ENCODE results near the gene RPS3.
"Not testable (repeated sequence)": the region's sequence is repeated elsewhere in the genome, so short reads cannot be mapped to it uniquely, and the experiment has no call there.

RPS3 gene

GRCh38 chr11:75380716-75381420 lies 18.4 kb upstream of the RPS3 start:
- DNase-seq, result no peak

- no peak for DNase-seq
Observed at GRCh38 chr11:75383246-75383645, 16.1 kb upstream of the RPS3 start.

- peak; percentile 87 for DNase-seq
Observed at GRCh38 chr11:75384438-75385080, 14.8 kb upstream of the RPS3 start.

- no peak for DNase-seq
Observed at GRCh38 chr11:75386942-75387630, 12.2 kb upstream of the RPS3 start.

DNA sequence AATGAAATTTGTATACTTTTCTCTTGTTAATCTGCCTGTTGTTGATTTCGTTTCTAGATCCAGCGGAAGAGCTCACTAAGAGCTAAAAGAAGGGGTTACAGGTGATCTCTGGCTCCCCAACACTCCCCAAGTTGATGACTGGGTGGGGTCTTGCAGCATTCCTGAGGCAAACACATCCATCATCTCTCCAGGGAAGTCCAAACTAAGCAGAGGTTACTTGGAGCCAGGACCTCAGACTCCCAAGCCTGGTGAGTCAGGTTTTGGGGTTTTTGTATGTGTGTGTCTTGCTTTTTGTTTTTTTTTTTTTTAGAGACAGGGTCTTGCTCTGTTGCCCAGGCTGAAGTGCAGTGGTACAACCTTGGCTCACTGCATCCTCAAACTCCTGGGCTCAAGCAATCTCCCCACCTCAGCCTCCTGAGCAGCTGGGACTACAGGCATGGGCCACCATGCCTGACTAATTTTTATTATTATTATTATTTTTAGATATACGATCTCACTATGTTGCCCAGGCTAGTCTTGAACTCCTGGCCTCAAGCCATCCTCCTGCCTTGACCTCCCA lies 11.5 kb upstream of the RPS3 start:
- no peak for DNase-seq

DNA sequence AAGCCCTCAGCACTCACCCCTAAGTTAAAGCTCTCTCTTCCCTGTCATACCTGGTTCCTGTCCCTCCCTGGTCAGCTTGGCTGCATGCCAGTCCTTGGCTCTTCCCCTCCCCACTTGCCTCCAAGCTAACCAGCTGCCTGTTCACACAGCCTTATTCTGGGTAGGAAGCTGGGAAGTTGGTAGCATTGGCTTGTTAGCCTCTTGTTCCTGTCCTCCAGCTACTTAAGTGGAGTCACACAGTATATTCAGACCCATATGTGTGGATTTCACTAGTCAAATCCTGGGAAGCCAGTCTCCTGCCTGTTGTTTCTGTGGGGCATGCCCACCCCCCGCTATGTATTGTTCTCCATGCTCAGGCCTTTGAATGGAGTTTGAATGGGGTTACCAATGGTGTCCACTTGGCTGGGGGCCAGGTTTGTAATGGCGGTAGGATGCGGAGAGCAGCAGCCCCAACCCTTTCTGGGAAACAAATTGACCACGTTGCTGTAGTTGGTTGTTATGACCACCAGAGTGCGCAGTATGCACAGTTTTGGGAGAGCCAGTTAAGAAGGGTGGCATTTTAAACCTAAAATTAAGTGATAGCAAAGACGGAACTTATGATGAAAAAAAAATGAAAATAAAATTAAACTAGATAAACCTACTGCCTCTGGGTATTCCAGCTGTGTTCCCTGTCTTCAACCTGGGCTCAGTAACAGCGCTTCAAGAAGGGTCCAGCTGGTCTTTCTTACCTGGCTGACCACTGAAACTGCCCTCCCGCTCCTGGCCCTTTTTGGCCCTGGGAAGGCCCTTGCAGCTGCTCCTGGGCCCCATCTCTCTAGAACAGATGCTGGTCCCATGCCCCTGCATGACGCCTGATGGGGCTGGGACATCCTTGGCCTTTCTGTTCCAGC lies 10.7 kb upstream of the RPS3 start:
- peak; percentile 91 for DNase-seq

DNA sequence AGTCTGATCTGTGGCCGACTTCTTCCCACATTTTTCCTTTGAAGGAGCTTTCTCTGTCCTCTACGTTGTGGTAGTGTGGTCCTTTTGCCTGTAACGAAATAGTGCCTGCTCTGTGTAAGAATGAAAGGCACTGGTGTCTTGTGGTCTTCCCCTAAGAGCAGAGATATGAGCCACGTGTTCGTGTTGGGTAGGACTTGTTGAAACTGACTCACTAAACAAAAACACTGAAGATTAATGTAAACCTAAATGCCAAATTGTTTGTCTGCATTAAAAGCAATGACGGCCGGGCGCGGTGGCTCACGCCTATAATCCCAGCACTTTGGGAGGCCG lies 10.1 kb upstream of the RPS3 start:
- no peak for DNase-seq

GRCh38 chr11:75389925-75390324 lies 9.4 kb upstream of the RPS3 start:
- DNase-seq, result no peak

- no peak for DNase-seq
Observed at GRCh38 chr11:75394085-75394840, 5.1 kb upstream of the RPS3 start.

- no peak for DNase-seq
Observed at GRCh38 chr11:75398906-75399305, 412 bp upstream of the RPS3 start.

DNA sequence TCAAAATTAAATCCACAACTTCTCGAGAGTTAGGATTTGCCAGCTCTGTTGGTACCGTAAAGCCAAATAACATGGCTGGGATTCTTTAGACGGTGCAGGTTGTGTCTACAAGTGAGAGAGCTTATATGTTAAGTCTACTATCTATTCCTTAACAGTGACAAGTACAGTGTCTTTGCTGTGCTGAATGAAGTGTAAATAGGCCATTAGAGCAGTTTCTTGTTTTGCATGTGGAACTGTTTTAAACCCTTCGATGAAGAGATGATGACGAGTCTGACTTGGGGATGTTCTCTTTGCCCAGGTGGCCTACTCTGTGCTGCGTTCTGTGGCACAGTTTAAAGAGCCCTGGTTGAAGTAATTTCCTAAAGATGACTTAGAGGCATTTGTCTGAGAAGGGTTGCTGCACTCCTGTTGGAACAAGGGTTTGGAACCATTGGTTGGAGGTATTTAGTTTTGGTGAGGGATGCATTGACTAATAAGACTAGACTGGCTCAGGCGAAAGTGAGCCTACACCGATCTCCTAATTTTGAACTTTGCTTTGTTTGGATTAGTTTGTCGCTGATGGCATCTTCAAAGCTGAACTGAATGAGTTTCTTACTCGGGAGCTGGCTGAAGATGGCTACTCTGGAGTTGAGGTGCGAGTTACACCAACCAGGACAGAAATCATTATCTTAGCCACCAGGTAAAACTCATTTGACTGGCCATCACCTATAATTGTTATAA lies 988 bp downstream of the RPS3 start:
- peak; percentile 69 for DNase-seq

DNA sequence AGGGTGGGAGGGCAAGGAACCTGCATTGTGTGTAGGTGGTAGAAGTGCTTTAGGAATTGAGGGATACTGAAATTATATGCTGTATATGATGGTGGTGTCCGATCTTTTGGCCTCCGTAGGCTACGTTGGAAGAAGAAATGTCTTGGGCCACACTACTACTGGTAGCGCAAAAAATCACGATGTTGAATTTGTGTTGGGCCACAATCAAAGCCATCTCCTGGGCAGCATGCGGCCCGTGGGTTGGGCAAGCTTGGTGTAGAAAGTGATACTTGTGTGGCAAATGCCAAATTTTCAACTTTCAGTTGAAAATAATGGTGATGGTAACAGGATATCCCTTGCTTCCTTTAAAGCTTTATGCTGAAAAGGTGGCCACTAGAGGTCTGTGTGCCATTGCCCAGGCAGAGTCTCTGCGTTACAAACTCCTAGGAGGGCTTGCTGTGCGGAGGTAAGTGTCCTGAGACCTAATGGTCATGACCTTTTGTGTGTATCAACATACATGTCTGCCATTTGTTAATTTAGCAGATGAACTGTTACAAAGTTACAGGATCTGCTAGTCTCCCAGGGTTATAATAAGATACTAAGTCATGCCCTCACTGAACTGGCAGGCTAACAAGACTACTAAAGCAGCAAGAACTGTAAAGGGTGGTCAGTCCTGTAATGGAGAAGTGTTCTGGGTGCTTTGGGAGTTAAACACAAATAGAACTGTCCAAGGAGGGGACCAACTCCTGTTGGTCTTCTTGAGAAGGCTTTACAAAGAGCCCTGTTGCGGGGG lies 2.9 kb downstream of the RPS3 start:
- no peak for DNase-seq

DNA sequence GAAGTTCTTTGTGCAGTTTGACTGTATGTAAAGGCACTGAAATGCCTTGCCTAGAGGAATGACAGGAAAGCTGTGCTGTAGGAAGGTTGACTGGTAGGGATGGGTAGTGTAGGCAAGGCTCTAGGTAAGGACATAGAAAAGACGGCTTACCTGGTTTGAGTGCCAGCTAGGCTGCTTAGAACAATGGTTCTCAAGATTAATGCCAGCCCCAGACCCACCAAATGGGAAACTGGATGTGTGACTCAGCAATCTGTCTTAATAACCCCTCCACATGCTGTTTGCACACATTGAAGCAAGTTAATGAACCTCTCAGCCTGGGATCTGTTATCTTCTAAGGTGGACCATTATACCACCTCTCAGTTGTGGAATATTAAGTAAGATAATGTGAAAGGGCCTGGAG lies 3.7 kb downstream of the RPS3 start:
- DNase-seq, result no peak

GRCh38 chr11:75403983-75404658 lies 4.8 kb downstream of the RPS3 start:
- no peak for DNase-seq

- peak; percentile 44 for DNase-seq
Observed at GRCh38 chr11:75406338-75406777, 7.0 kb downstream of the RPS3 start.

GRCh38 chr11:75408957-75409219 lies 9.6 kb downstream of the RPS3 start:
- no peak for DNase-seq

DNA sequence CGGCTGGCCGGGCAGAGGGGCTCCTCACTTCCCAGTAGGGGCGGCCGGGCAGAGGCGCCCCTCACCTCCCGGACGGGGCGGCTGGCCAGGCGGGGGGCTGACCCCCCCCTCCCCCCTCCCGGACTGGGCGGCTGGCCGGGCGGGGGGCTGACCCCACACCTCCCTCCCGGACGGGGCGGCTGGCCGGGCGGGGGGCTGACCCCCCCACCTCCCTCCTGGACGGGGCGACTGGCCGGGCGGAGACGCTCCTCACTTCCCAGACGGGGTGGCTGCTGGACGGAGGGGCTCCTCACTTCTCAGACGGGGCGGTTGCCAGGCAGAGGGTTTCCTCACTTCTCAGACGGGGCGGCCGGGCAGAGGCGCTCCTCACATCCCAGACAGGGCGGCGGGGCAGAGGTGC lies 10.7 kb downstream of the RPS3 start:
- DNase-seq, result not testable (repeated sequence)

- DNase-seq, result not testable (repeated sequence)
Observed at GRCh38 chr11:75413146-75413545, 13.8 kb downstream of the RPS3 start.

DNA sequence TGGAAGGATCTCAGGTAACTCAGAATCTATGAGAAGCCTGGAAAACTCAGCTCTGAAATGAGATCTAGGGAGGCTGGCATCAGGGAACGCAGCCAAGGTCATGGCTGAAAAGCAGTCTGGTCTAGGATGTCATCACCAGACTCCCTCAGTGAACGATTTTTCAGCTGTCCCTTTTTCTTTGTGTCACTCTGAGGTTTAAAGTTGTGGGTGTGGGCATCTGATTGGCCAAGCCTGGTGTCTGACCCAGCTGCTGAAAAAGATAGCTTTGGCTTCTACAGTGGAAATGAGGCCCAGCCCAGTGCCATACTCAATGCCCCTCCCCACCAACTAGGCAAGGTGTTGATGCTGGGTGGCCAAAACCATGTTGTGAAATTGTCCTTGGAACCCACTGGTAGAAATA lies 14.5 kb downstream of the RPS3 start:
- DNase-seq, result no peak
